SK-N-MC (cell line): ENCODE data around the gene YWHAH.

Source experiments
- DNase-seq: peaks from one replicate; pipeline ENCODE4 v3.0.0-alpha.2; 2011; ENCODE audit warnings: low read depth, low spot score
- H3K27ac ChIP-seq: fragments of 200-600 bp; sonication (generic); 2 replicates; pipeline ENCODE4 v1.5.1; 2016; ENCODE audit warnings: mixed run types
- H3K36me3 ChIP-seq: fragments of 200-600 bp; sonication (generic); 2 replicates; pipeline ENCODE4 v1.6.1; 2017; ENCODE audit warnings: antibody characterized with exemption, low read length, mixed read lengths; ENCODE audit not compliant: insufficient read depth
- H3K4me3 ChIP-seq: fragments of 200-600 bp; sonication (generic); 2 replicates; pipeline ENCODE4 v1.5.1; 2016
- H3K9ac ChIP-seq: fragments of 200-600 bp; sonication (generic); 2 replicates; pipeline ENCODE4 v1.8.0; 2017; ENCODE audit warnings: mixed run types, mixed read lengths; ENCODE audit not compliant: insufficient read length
- H3K9me3 ChIP-seq: fragments of 200-600 bp; sonication (generic); 2 replicates; pipeline ENCODE4 v1.6.1; 2017; ENCODE audit warnings: low read depth, mild to moderate bottlenecking, antibody characterized with exemption, low read length, moderate library complexity, mixed read lengths
- EZH2 ChIP-seq: fragments of 200-600 bp; sonication (generic); IDR thresholded peaks from one replicate; pipeline ENCODE4 v1.6.1; 2017; ENCODE audit warnings: antibody characterized with exemption
- FOXP2 ChIP-seq: optimal IDR thresholded peaks from 2 replicates; pipeline ENCODE3; 2011; ENCODE audit warnings: mild to moderate bottlenecking, moderate library complexity; ENCODE audit not compliant: insufficient read depth; ENCODE audit errors: extremely low read length, control extremely low read depth
- POLR2AphosphoS5 ChIP-seq: IDR thresholded peaks from 2 replicates; pipeline ENCODE4 v1.6.1; 2012; ENCODE audit warnings: mild to moderate bottlenecking, low read depth, low read length, borderline replicate concordance

YWHAH gene

GRCh38 chr22:31998784-31999385 is 54.5 kb downstream of the YWHAH start:
- Histone ChIP-seq H3K9ac (no peak overlapping the region), H3K27ac (no peak overlapping the region), H3K9me3 (no peaks in the 10 kb centered on the region), H3K36me3 (no peaks in the 10 kb centered on the region), H3K4me3 (no peak overlapping the region)
- DNase-seq, result no peak
- TF ChIP-seq EZH2 (no peak), POLR2AphosphoS5 (no peak), FOXP2 (no peak)

GRCh38 chr22:32000181-32000580 is 55.8 kb downstream of the YWHAH start:
- TF ChIP-seq FOXP2 (no peak), POLR2AphosphoS5 (no peak), EZH2 (no peak)
- no peak for DNase-seq
- H3K9me3 ChIP-seq, result no peaks in the 10 kb centered on the region
- no peak overlapping the region for H3K27ac ChIP-seq
- no peaks in the 10 kb centered on the region for H3K36me3 ChIP-seq
- no peak overlapping the region for H3K9ac ChIP-seq
- no peak overlapping the region for H3K4me3 ChIP-seq

- no peak overlapping the region for H3K9ac ChIP-seq
- H3K4me3 ChIP-seq, result no peak overlapping the region
- no peaks in the 10 kb centered on the region for H3K9me3 ChIP-seq
- DNase-seq, result no peak
- TF ChIP-seq FOXP2 (no peak), EZH2 (no peak), POLR2AphosphoS5 (no peak)
- H3K36me3 ChIP-seq, result no peaks in the 10 kb centered on the region
- no peak overlapping the region for H3K27ac ChIP-seq
These were observed 61.1 kb downstream of the YWHAH start for GRCh38 chr22:32005453-32005852.
